Measurements from ENCODE around the gene PDE11A.

DNA sequence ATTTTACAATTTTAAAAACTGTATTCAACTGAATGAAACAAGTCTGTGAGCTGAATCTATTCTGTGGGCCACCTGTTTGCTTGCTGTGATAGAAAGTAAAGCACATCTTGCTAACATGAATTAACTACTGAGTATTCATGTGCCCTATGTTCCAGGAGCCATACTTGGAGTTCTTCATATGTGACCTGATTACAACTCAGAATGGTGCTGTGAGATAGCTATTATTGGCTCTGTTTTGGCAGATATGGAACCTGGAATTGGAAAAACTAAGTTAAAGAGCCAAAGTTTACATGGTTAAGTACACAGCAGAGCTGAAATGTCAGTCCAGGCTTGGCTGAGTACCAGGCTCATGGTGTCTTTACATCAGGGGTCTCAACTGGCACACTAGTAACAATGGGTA is 426.3 kb downstream of the PDE11A start:
- TF ChIP-seq POLR2A (IDR thresholded peaks at IDR 0.05; ENCODE audit: low read depth) (no peak), CTCF (IDR thresholded peaks at IDR 0.05) (no peak), EP300 (IDR thresholded peaks at IDR 0.05) (no peak), POLR2AphosphoS5 (IDR thresholded peaks at IDR 0.05) (no peak)
